AG10803 (cell line): ENCODE data around the gene RNF13.
"Not testable (repeated sequence)": the region's sequence is repeated elsewhere in the genome, so short reads cannot be mapped to it uniquely, and the experiment has no call there.

Experiments
- DNase-seq: peaks from one replicate; pipeline ENCODE4 v3.0.0; 2010; ENCODE audit warnings: low read depth
- H3K4me3 ChIP-seq: 2 replicates; pipeline ENCODE4 v1.5.1; 2011; ENCODE audit warnings: mild to moderate bottlenecking, low read length, control low read depth
- TF ChIP-seq, protein P1 (sequence below): conservative IDR thresholded peaks from 2 replicates; pipeline ENCODE4 v1.5.1; 2011; ENCODE audit warnings: mild to moderate bottlenecking, low read length, control low read depth, inconsistent platforms

RNF13 gene

DNA sequence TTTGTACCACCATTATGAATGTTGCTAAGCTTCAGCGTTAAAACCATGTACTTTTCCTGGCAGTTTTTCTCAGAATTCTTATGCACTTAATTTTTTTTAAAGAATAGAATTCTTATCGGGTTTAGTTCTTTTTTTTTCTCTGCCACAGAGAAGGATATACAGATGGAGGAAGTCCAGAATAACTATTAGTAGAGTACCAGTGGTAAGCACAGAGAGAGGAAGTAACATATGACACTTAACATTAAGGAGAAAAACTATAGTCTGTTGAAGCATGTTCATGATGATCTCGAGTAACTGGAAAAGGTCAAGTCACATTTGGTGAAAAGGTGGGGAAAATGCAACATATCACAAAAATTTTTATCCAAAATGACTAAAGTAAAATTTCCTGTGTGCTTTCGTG lies 68.9 kb downstream of the RNF13 start:
- DNase-seq: no peak
- TF ChIP-seq, protein P1, sequence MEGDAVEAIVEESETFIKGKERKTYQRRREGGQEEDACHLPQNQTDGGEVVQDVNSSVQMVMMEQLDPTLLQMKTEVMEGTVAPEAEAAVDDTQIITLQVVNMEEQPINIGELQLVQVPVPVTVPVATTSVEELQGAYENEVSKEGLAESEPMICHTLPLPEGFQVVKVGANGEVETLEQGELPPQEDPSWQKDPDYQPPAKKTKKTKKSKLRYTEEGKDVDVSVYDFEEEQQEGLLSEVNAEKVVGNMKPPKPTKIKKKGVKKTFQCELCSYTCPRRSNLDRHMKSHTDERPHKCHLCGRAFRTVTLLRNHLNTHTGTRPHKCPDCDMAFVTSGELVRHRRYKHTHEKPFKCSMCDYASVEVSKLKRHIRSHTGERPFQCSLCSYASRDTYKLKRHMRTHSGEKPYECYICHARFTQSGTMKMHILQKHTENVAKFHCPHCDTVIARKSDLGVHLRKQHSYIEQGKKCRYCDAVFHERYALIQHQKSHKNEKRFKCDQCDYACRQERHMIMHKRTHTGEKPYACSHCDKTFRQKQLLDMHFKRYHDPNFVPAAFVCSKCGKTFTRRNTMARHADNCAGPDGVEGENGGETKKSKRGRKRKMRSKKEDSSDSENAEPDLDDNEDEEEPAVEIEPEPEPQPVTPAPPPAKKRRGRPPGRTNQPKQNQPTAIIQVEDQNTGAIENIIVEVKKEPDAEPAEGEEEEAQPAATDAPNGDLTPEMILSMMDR: no peak
- no peak overlapping the region for H3K4me3 ChIP-seq

GRCh38 chr3:149883134-149883533 lies 70.1 kb downstream of the RNF13 start:
- DNase-seq: no peak

GRCh38 chr3:149883860-149884259 lies 70.8 kb downstream of the RNF13 start:
- DNase-seq, H3K4me3 ChIP-seq: not testable (repeated sequence)

More at GRCh38 chr3:149883134-149883533, 70.1 kb downstream of the RNF13 start:
- TF ChIP-seq, protein P1: no peak
- no peak overlapping the region for H3K4me3 ChIP-seq

- H3K4me3 ChIP-seq, DNase-seq: not testable (repeated sequence)
Observed at GRCh38 chr3:149884848-149885247, 71.8 kb downstream of the RNF13 start.

DNA sequence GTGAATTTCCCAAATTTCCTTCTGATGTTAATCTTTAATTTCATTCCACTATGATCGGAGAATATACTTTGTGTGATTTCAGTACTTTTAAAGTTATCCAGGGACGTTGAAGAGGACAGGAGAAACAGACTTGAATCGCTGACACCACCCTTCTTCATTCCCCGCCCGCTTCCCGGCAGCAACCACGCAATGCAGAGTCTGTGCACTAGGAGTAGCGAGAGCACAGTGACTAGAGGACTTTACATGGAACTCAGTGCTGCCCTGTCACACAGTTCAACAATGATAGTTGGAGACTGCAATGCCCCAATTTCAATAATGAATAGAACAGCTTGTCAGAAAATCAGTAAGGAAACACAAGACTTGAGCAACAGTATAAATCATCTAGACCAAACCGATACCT lies 73.9 kb downstream of the RNF13 start:
- TF ChIP-seq, protein P1: no peak
- H3K4me3 ChIP-seq: no peak overlapping the region
- DNase-seq: no peak

GRCh38 chr3:149891621-149892020 lies 78.6 kb downstream of the RNF13 start:
- no peak overlapping the region for H3K4me3 ChIP-seq
- DNase-seq: no peak
- TF ChIP-seq, protein P1: no peak

GRCh38 chr3:149892371-149892770 lies 79.4 kb downstream of the RNF13 start:
- TF ChIP-seq, protein P1: no peak
- H3K4me3 ChIP-seq: no peak overlapping the region
- no peak for DNase-seq

GRCh38 chr3:149894205-149894604 lies 81.2 kb downstream of the RNF13 start:
- DNase-seq: no peak
- TF ChIP-seq, protein P1: no peak
- no peak overlapping the region for H3K4me3 ChIP-seq
